Keratinocyte (primary cell): ENCODE results near the gene SORL1. TPM values are rescaled to one million over a fixed set of nuclear protein-coding genes. Genes with fewer than 3 reads are reported as not detected.
"Not testable (repeated sequence)": the region's sequence is repeated elsewhere in the genome, so short reads cannot be mapped to it uniquely, and the experiment has no call there.

ENCODE experiments used
- DNase-seq: peaks from one replicate; pipeline ENCODE4 v3.0.0-alpha.2; 2011; ENCODE audit warnings: low read depth, missing footprints, low spot score
- FAIRE-seq: peaks from 2 replicates; lab custom pipeline; 2011; peaks lifted over from hg19 to GRCh38; lab: Jason Lieb, UNC
- H2AFZ ChIP-seq: 2 replicates; pipeline ENCODE4 v1.6.0; 2012; ENCODE audit warnings: low read length, control low read depth, inconsistent platforms; ENCODE audit not compliant: control insufficient read depth
- H3K27ac ChIP-seq: 2 replicates; pipeline ENCODE4 v1.5.1; 2011; ENCODE audit warnings: low read length; ENCODE audit not compliant: control insufficient read depth, insufficient read depth
- H3K27me3 ChIP-seq: 3 replicates; pipeline ENCODE4 v1.6.0; 2011; ENCODE audit warnings: low read length; ENCODE audit not compliant: control insufficient read depth, insufficient read depth; ENCODE audit errors: extremely low read depth
- H3K36me3 ChIP-seq, 2 experiments: 2 replicates in 1 of 2; 3 replicates in 1 of 2; pipeline ENCODE4 v1.5.1; 2011; ENCODE audit warnings: low read length in 2 of 2, mild to moderate bottlenecking in 1 of 2; ENCODE audit not compliant: control insufficient read depth in 2 of 2, insufficient read depth in 2 of 2; ENCODE audit errors: extremely low read depth in 1 of 2
- H3K4me1 ChIP-seq: 3 replicates; pipeline ENCODE4 v1.5.1; 2011; ENCODE audit warnings: low read length; ENCODE audit not compliant: control insufficient read depth, insufficient read depth; ENCODE audit errors: extremely low read depth
- H3K4me2 ChIP-seq: 3 replicates; pipeline ENCODE4 v1.6.0; 2011; ENCODE audit warnings: low read depth, low read length; ENCODE audit not compliant: control insufficient read depth, insufficient read depth; ENCODE audit errors: extremely low read depth
- H3K4me3 ChIP-seq, 3 experiments: fragments of 200-600 bp in 1 of 3; sonication (generic) in 1 of 3; 2 replicates in 2 of 3; 3 replicates in 1 of 3; pipeline ENCODE4 v1.5.1; 2011 to 2016; ENCODE audit warnings: low read length in 3 of 3, mild to moderate bottlenecking in 3 of 3, control low read depth in 2 of 3, inconsistent platforms in 1 of 3, low read depth in 1 of 3, mixed read lengths in 1 of 3, mixed run types in 1 of 3, moderate library complexity in 1 of 3; ENCODE audit not compliant: control insufficient read depth in 2 of 3, insufficient read depth in 2 of 3; ENCODE audit errors: extremely low read depth in 1 of 3
- H3K79me2 ChIP-seq: 2 replicates; pipeline ENCODE4 v1.6.0; 2012; ENCODE audit warnings: low read length; ENCODE audit not compliant: control insufficient read depth, insufficient read depth
- H3K9ac ChIP-seq: 3 replicates; pipeline ENCODE4 v1.6.0; 2011; ENCODE audit warnings: low read length; ENCODE audit not compliant: control insufficient read depth, insufficient read depth; ENCODE audit errors: extremely low read depth
- H3K9me1 ChIP-seq: 3 replicates; pipeline ENCODE4 v1.6.0; 2011; ENCODE audit warnings: low read length; ENCODE audit not compliant: control insufficient read depth, insufficient read depth; ENCODE audit errors: extremely low read depth
- H3K9me3 ChIP-seq: 2 replicates; pipeline ENCODE4 v1.5.1; 2012; ENCODE audit warnings: low read depth, low read length; ENCODE audit not compliant: control insufficient read depth
- H4K20me1 ChIP-seq: 3 replicates; pipeline ENCODE4 v1.6.0; 2011; ENCODE audit warnings: low read length; ENCODE audit not compliant: control insufficient read depth, insufficient read depth; ENCODE audit errors: extremely low read depth
- EZH2 ChIP-seq: IDR thresholded peaks from one replicate; pipeline ENCODE4 v1.6.1; 2012; ENCODE audit warnings: inconsistent platforms, mild to moderate bottlenecking, low read length, moderate library complexity
- dilution Hi-C: fragments of 300-500 bp; cut with MboI; formaldehyde crosslinking; loops from one replicate; pipeline ENCODE4 v1.7.0; 2020; ENCODE audit warnings: low sequenced_read_pairs; ENCODE audit not compliant: extremely low pct_ligation_motif_present
- polyA plus RNA-seq, 5 experiments: library from polyadenylated mRNA; depleted of rRNA in 3 of 5; stranded (reverse) in 3 of 5; stranded (forward) in 1 of 5; unstranded in 1 of 5; fragments of >200 nt; gene quantifications; 1 replicate in 1 of 5; 2 replicates in 3 of 5; 3 replicates in 1 of 5; pipeline versions ENCODE4 v1.2.1 to v1.2.3, GENCODE V29; 2011 to 2012; ENCODE audit warnings: missing spikeins in 2 of 5, low read depth in 1 of 5, low replicate concordance in 1 of 5
- TF ChIP-seq, protein P1 (sequence below), 3 experiments: IDR thresholded peaks in 1 of 3; conservative IDR thresholded peaks in 1 of 3; optimal IDR thresholded peaks in 1 of 3; 2 replicates in 2 of 3; 3 replicates in 1 of 3; pipeline versions ENCODE3 to v1.5.1; 2011; ENCODE audit warnings: low read length in 3 of 3, mild to moderate bottlenecking in 3 of 3, moderate library complexity in 2 of 3, control low read depth in 1 of 3, inconsistent platforms in 1 of 3; ENCODE audit not compliant: insufficient read depth in 2 of 3; ENCODE audit errors: extremely low read depth in 1 of 3

Gene SORL1
- polyA plus RNA-seq, 1 donor (not counting 4 experiments of a cell fraction or from before 2014, with no cell fraction given): 38.9 TPM

DNA sequence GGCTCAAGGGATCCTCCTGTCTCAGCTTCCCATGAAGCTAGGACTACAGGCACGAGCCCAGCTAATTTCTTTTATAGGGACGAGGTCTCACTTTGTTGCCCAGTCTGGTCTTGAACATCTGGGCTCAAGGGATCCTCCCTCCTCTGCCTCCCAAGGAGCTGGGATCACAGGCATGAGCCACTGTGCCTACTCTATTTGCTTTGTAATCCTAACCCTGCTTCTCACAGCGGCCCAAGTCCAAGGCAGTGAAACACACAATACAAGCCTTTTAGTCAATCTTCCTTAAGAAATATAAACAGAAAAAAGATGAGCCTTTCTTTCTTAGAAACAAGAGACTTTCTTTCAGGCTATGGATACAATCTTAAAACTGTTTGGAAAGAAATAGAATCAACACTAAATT is 115.9 kb downstream of the SORL1 start:
- no peaks in the 10 kb centered on the region for H4K20me1 ChIP-seq
- H3K27me3 ChIP-seq: no peaks in the 10 kb centered on the region

GRCh38 chr11:121569332-121570299 is 117.5 kb downstream of the SORL1 start:
- not testable (repeated sequence) for H3K9me1 ChIP-seq

More for the DNA sequence above, 115.9 kb downstream of the SORL1 start:
- Histone ChIP-seq H2AFZ (no peak overlapping the region), H3K9me3 (no peaks in the 10 kb centered on the region), H3K9me1 (no peaks in the 10 kb centered on the region), H3K36me3 (peaks cover 25 to 28% of the 10 kb centered on the region in 2 experiments), H3K4me1 (no peaks in the 10 kb centered on the region), H3K9ac (no peak overlapping the region), H3K27ac (no peak overlapping the region), H3K79me2 (peaks cover 2% of the 10 kb centered on the region), H3K4me3 (no peak overlapping the region), H3K4me2 (no peak overlapping the region)
- dilution Hi-C loops: no loop called here
- DNase-seq (no peak), FAIRE-seq (no peak)
- TF ChIP-seq, protein P1, sequence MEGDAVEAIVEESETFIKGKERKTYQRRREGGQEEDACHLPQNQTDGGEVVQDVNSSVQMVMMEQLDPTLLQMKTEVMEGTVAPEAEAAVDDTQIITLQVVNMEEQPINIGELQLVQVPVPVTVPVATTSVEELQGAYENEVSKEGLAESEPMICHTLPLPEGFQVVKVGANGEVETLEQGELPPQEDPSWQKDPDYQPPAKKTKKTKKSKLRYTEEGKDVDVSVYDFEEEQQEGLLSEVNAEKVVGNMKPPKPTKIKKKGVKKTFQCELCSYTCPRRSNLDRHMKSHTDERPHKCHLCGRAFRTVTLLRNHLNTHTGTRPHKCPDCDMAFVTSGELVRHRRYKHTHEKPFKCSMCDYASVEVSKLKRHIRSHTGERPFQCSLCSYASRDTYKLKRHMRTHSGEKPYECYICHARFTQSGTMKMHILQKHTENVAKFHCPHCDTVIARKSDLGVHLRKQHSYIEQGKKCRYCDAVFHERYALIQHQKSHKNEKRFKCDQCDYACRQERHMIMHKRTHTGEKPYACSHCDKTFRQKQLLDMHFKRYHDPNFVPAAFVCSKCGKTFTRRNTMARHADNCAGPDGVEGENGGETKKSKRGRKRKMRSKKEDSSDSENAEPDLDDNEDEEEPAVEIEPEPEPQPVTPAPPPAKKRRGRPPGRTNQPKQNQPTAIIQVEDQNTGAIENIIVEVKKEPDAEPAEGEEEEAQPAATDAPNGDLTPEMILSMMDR (optimal IDR thresholded peaks at IDR 0.05 in 1 of 3, IDR thresholded peaks at IDR 0.05 in 1 of 3, conservative IDR thresholded peaks at IDR 0.05 in 1 of 3; ENCODE audit: extremely low read depth in 1 of 3, insufficient read depth in 2 of 3, low read length in 3 of 3): no peak
- no peak for TF ChIP-seq EZH2

More at GRCh38 chr11:121569332-121570299, 117.5 kb downstream of the SORL1 start:
- H3K4me1 ChIP-seq, H3K4me2 ChIP-seq, H3K27me3 ChIP-seq, H2AFZ ChIP-seq, FAIRE-seq, H3K4me3 ChIP-seq, dilution Hi-C loops, H3K27ac ChIP-seq, H3K9me3 ChIP-seq, H3K9ac ChIP-seq, DNase-seq, H4K20me1 ChIP-seq, H3K79me2 ChIP-seq: not testable (repeated sequence)
- peaks cover 24 to 26% of the 10 kb centered on the region in 2 experiments for H3K36me3 ChIP-seq
